H1 (cell line): Measurements from ENCODE around the gene PPARGC1A. TPM values are rescaled to one million over a fixed set of nuclear protein-coding genes. Genes with fewer than 3 reads are reported as not detected.

ENCODE experiments used
- CTCF ChIA-PET: fragments of 300-600 bp; sonication (Branson Sonifier 250); formaldehyde crosslinking; loops from one replicate; lab custom pipeline; 2021; ENCODE audit not compliant: partially characterized antibody; lab: Charles Lee
- POLR2A ChIA-PET: fragments of 300-600 bp; sonication (Branson Sonifier 250); formaldehyde crosslinking; loops from one replicate; lab custom pipeline; 2021; ENCODE audit warnings: inconsistent platforms; ENCODE audit not compliant: partially characterized antibody; lab: Charles Lee
- DNase-seq, 2 experiments: peaks; one replicate each; pipeline versions ENCODE4 v3.0.0 to v3.0.0-alpha.2; 2010 to 2022; ENCODE audit warnings: low spot score in 2 of 2, low read depth in 1 of 2, mixed read lengths in 1 of 2
- FAIRE-seq: peaks from 2 replicates; lab custom pipeline; 2011; peaks lifted over from hg19 to GRCh38; lab: Jason Lieb, UNC
- H2AFZ ChIP-seq: 2 replicates; pipeline ENCODE4 v1.8.1; 2012; ENCODE audit warnings: low read length, inconsistent platforms
- H2AK5ac ChIP-seq: 2 replicates; pipeline ENCODE4 v1.6.1; 2013; ENCODE audit warnings: low read depth, low read length
- H2BK120ac ChIP-seq: replicated peaks from 2 replicates; pipeline ENCODE3; 2013; ENCODE audit warnings: low read depth, low read length, inconsistent platforms
- H2BK12ac ChIP-seq: 2 replicates; pipeline ENCODE4 v1.6.1; 2013; ENCODE audit warnings: low read depth, low read length
- H2BK15ac ChIP-seq: 2 replicates; pipeline ENCODE4 v1.6.1; 2013; ENCODE audit warnings: low read length
- H2BK20ac ChIP-seq: 2 replicates; pipeline ENCODE4 v1.6.1; 2013; ENCODE audit warnings: low read length
- H2BK5ac ChIP-seq: 2 replicates; pipeline ENCODE4 v1.6.1; 2013; ENCODE audit warnings: low read depth, low read length
- H3K14ac ChIP-seq: 2 replicates; pipeline ENCODE4 v1.6.1; 2013; ENCODE audit warnings: inconsistent platforms; ENCODE audit not compliant: insufficient read length
- H3K18ac ChIP-seq: 2 replicates; pipeline ENCODE4 v1.6.1; 2013; ENCODE audit warnings: low read length; ENCODE audit errors: extremely low read depth
- H3K23ac ChIP-seq: 2 replicates; pipeline ENCODE4 v1.6.1; 2013; ENCODE audit warnings: inconsistent platforms; ENCODE audit not compliant: insufficient read length
- H3K23me2 ChIP-seq: 2 replicates; pipeline ENCODE4 v1.6.1; 2013; ENCODE audit warnings: low read depth, low read length
- H3K27ac ChIP-seq: 2 replicates; pipeline ENCODE4 v1.6.1; 2011; ENCODE audit warnings: low read depth, low read length, inconsistent platforms
- H3K27me3 ChIP-seq, 4 experiments: replicated peaks in 1 of 4; 1 replicate in 1 of 4; 2 replicates in 3 of 4; pipeline versions ENCODE4 v1.6.1 to v1.8.1; 2011 to 2013; ENCODE audit warnings: low read length in 3 of 4, mild to moderate bottlenecking in 3 of 4, inconsistent platforms in 2 of 4, mixed read lengths in 2 of 4, moderate library complexity in 1 of 4; ENCODE audit not compliant: control insufficient read depth in 3 of 4, insufficient read depth in 3 of 4; ENCODE audit errors: extremely low read depth in 1 of 4
- H3K36me3 ChIP-seq, 4 experiments: 2 replicates each; pipeline versions ENCODE4 v1.6.1 to v1.8.1; 2011 to 2013; ENCODE audit warnings: mild to moderate bottlenecking in 4 of 4, low read length in 3 of 4, moderate library complexity in 2 of 4, control low read depth in 1 of 4, inconsistent platforms in 1 of 4; ENCODE audit not compliant: insufficient read depth in 4 of 4, control insufficient read depth in 2 of 4
- H3K4ac ChIP-seq: replicated peaks from 2 replicates; pipeline ENCODE3; 2013; ENCODE audit warnings: low read length, low read depth, mixed read lengths, inconsistent platforms; ENCODE audit not compliant: insufficient read length
- H3K4me1 ChIP-seq, 4 experiments: replicated peaks in 1 of 4; 1 replicate in 1 of 4; 2 replicates in 3 of 4; pipeline versions ENCODE4 v1.6.1 to v1.8.1; 2011 to 2013; ENCODE audit warnings: low read length in 3 of 4, inconsistent platforms in 2 of 4, mixed read lengths in 1 of 4; ENCODE audit not compliant: insufficient read depth in 4 of 4, control insufficient read depth in 3 of 4
- H3K4me2 ChIP-seq, 2 experiments: 2 replicates each; pipeline versions ENCODE4 v1.6.1 to v1.8.1; 2011 to 2013; ENCODE audit warnings: low read depth in 2 of 2, low read length in 2 of 2, control low read depth in 1 of 2, inconsistent platforms in 1 of 2, mild to moderate bottlenecking in 1 of 2; ENCODE audit not compliant: insufficient read depth in 1 of 2
- H3K4me3 ChIP-seq, 4 experiments: fragments of 200-600, 300-600 bp in 1 of 4; sonication (generic), shearing (Covaris generic), sonication (Bioruptor Twin) in 1 of 4; 2 replicates each; pipeline versions ENCODE4 v1.5.1 to v1.8.1; 2011 to 2016; ENCODE audit warnings: low read length in 4 of 4, low read depth in 3 of 4, control low read depth in 2 of 4, inconsistent platforms in 2 of 4, mild to moderate bottlenecking in 2 of 4, mixed read lengths in 1 of 4, moderate library complexity in 1 of 4; ENCODE audit not compliant: insufficient read depth in 2 of 4; ENCODE audit errors: extremely low read depth in 1 of 4
- H3K56ac ChIP-seq: replicated peaks from 2 replicates; pipeline ENCODE3; 2013; ENCODE audit warnings: low read depth, mild to moderate bottlenecking, mixed read lengths, low read length, inconsistent platforms; ENCODE audit not compliant: insufficient read length
- H3K79me1 ChIP-seq: 2 replicates; pipeline ENCODE4 v1.6.1; 2013; ENCODE audit warnings: low read depth, low read length, control low read depth
- H3K79me2 ChIP-seq, 2 experiments: 2 replicates each; pipeline versions ENCODE4 v1.6.1 to v1.8.1; 2012 to 2013; ENCODE audit warnings: low read length in 2 of 2, mild to moderate bottlenecking in 2 of 2, inconsistent platforms in 1 of 2; ENCODE audit not compliant: insufficient read depth in 2 of 2, control insufficient read depth in 1 of 2
- H3K9ac ChIP-seq, 4 experiments: replicated peaks in 1 of 4; 1 replicate in 1 of 4; 2 replicates in 3 of 4; pipeline versions ENCODE4 v1.6.1 to v1.8.1; 2011 to 2013; ENCODE audit warnings: low read depth in 3 of 4, low read length in 3 of 4, control low read depth in 2 of 4, mild to moderate bottlenecking in 2 of 4, moderate library complexity in 2 of 4, inconsistent platforms in 1 of 4; ENCODE audit errors: extremely low read depth in 1 of 4
- H3K9me3 ChIP-seq, 2 experiments: 2 replicates each; pipeline versions ENCODE4 v1.6.1 to v1.8.1; 2012 to 2013; ENCODE audit warnings: mild to moderate bottlenecking in 2 of 2, moderate library complexity in 2 of 2, control low read depth in 1 of 2, inconsistent platforms in 1 of 2, low read depth in 1 of 2, low read length in 1 of 2, mixed read lengths in 1 of 2; ENCODE audit not compliant: insufficient read depth in 2 of 2
- H4K20me1 ChIP-seq, 2 experiments: replicated peaks in 1 of 2; 2 replicates each; pipeline versions ENCODE3 to v1.8.1; 2011 to 2013; ENCODE audit warnings: inconsistent platforms in 2 of 2, low read length in 2 of 2, mild to moderate bottlenecking in 1 of 2; ENCODE audit not compliant: insufficient read depth in 2 of 2, control insufficient read depth in 1 of 2
- H4K5ac ChIP-seq: 2 replicates; pipeline ENCODE4 v1.6.1; 2013; ENCODE audit warnings: low read length, low read depth, mixed read lengths, inconsistent platforms; ENCODE audit not compliant: insufficient read length
- H4K8ac ChIP-seq: 2 replicates; pipeline ENCODE4 v1.8.0; 2013; ENCODE audit warnings: mild to moderate bottlenecking, moderate library complexity, low read length, inconsistent platforms; ENCODE audit not compliant: insufficient read depth; ENCODE audit errors: extremely low read depth
- H4K91ac ChIP-seq: replicated peaks from 2 replicates; pipeline ENCODE3; 2013; ENCODE audit warnings: low read length, mixed read lengths, inconsistent platforms; ENCODE audit not compliant: insufficient read length
- BCL11A ChIP-seq, 2 experiments: IDR thresholded peaks; one replicate each; pipeline ENCODE4 v1.6.1; 2011; ENCODE audit warnings: low read depth in 2 of 2, low read length in 2 of 2, mild to moderate bottlenecking in 2 of 2
- RAD21 ChIP-seq, 2 experiments: IDR thresholded peaks in 1 of 2; conservative IDR thresholded peaks in 1 of 2; 2 replicates each; pipeline ENCODE4 v1.6.1; 2011; ENCODE audit warnings: low read depth in 2 of 2, low read length in 2 of 2, improper control_type of control experiment in 1 of 2, inconsistent platforms in 1 of 2, mild to moderate bottlenecking in 1 of 2, moderate library complexity in 1 of 2
- TAF1 ChIP-seq: IDR thresholded peaks from 2 replicates; pipeline ENCODE4 v1.6.1; 2011; ENCODE audit warnings: mild to moderate bottlenecking, low read depth, low read length
- YY1 ChIP-seq: IDR thresholded peaks from 2 replicates; pipeline ENCODE4 v1.6.1; 2011; ENCODE audit warnings: low read depth, mild to moderate bottlenecking, low read length
- WGBS, 2 experiments: shearing (Covaris generic) in 1 of 2; methylation state at CpG; one replicate each; pipeline versions ENCODE4 v1.1.6 to v1.1.7; 2013 to 2015; ENCODE audit warnings: low lambda C conversion rate in 2 of 2, mixed read lengths in 2 of 2, inconsistent platforms in 1 of 2, low coverage in 1 of 2, missing lambda C conversion rate in 1 of 2; ENCODE audit not compliant: insufficient replicate concordance in 2 of 2, insufficient coverage in 1 of 2, insufficient read length in 1 of 2; ENCODE audit errors: extremely low coverage in 1 of 2, missing lambda C conversion rate in 1 of 2; 5-methylcytosine and 5-hydroxymethylcytosine counted together
- polyA plus RNA-seq, 7 experiments: library from polyadenylated mRNA; depleted of rRNA in 3 of 7; stranded (reverse) in 5 of 7; unstranded in 2 of 7; fragments of >200 nt in 5 of 7; fragments of 200-250 nt in 2 of 7; gene quantifications; 1 replicate in 5 of 7; 2 replicates in 1 of 7; 4 replicates in 1 of 7; pipeline versions ENCODE4 v1.2.1 to v1.2.3, GENCODE V29; 2011 to 2013; ENCODE audit warnings: missing spikeins in 2 of 7, mixed read lengths in 2 of 7
- total RNA-seq: library from RNA; stranded (reverse); fragmentation: NEBNext Ultra II Directional; extraction: Animal tissue kit (Norgen Biotek cat#: 25700); gene quantifications from 2 replicates; pipeline ENCODE4 v1.2.1, GENCODE V29; 2021

Gene PPARGC1A
- total and polyA plus RNA-seq, 2 of the 8 experiments (the other 6 are each of a cell fraction or from before 2014, with no cell fraction given) = 0.54 to 1.4 TPM

DNA sequence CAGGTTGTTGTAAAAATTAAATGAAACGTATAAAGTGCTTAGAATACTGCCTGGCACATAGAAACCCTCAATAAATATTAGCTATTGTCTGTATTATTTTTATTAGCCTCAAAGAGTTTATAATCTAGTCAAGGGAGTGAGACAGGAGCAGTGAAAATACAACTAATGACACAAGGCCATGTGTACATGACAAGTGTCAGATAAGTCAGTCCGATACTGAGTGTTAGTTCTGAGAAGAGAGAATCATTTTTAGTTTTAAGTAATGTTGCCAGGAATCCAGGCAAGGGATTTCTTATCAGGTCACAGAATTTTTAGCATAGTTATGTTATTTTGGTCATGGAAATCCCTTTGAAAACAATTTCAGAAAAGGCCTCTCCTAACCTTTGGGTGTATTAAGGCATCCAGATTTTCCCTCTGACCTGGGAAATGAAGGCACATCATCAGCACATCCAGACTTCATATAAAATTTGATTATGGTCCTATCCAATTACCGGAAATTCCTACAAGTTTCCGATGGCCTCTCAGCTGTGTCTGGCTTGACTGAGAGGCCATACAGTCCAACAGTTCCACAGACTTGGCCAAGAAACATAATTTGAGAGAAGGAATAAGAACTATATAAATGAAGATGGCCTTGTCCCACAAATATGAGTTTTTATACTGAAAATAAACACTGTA lies 35.7 kb downstream of the PPARGC1A start:
- H3K4me3 ChIP-seq = no peak overlapping the region
- POLR2A ChIA-PET = no interaction called here
- H3K36me3 ChIP-seq = no peaks in the 10 kb centered on the region
- no peaks in the 10 kb centered on the region for H3K79me1 ChIP-seq
- TF ChIP-seq TAF1 = no peak
- no peak for TF ChIP-seq RAD21 (IDR thresholded peaks at IDR 0.05 in 1 of 2, conservative IDR thresholded peaks at IDR 0.05 in 1 of 2; ENCODE audit: low read depth in 2 of 2, low read length in 2 of 2)
- TF ChIP-seq YY1 = no peak
- no peak for TF ChIP-seq BCL11A (IDR thresholded peaks at IDR 0.05; ENCODE audit: low read depth in 2 of 2, low read length in 2 of 2)
- no peak overlapping the region for H2BK15ac ChIP-seq
- peaks cover 0 to 8% (median 2%) of the 10 kb centered on the region in 4 experiments; a peak in 3 of 7 replicates for H3K4me1 ChIP-seq
- no peak overlapping the region for H2BK12ac ChIP-seq
- H4K8ac ChIP-seq = no peak overlapping the region
- no peak overlapping the region for H2BK5ac ChIP-seq
- no peak overlapping the region for H4K5ac ChIP-seq
- no peaks in the 10 kb centered on the region for H3K79me2 ChIP-seq
- H3K56ac ChIP-seq = no peak overlapping the region
- no peaks in the 10 kb centered on the region for H3K23me2 ChIP-seq
- H2AK5ac ChIP-seq = no peak overlapping the region
- H3K4ac ChIP-seq = no peak overlapping the region
- no peak overlapping the region for H2BK120ac ChIP-seq
- H3K27ac ChIP-seq = no peak overlapping the region
- no peak overlapping the region for H3K14ac ChIP-seq
- H3K4me2 ChIP-seq = no peak overlapping the region
- H2BK20ac ChIP-seq = no peak overlapping the region
- no peaks in the 10 kb centered on the region for H4K20me1 ChIP-seq
- DNase-seq = no peak
- no peak overlapping the region for H2AFZ ChIP-seq
- H4K91ac ChIP-seq = no peak overlapping the region
- no peak overlapping the region for H3K23ac ChIP-seq
- H3K27me3 ChIP-seq = no peaks in the 10 kb centered on the region
- H3K9me3 ChIP-seq = 0 out of 4 replicates have a peak, but pooled peaks cover 2 to 4% of the 10 kb centered on the region in 2 experiments
- H3K9ac ChIP-seq = no peak overlapping the region
- FAIRE-seq = no peak
- CTCF ChIA-PET = interaction anchor here (1.4 kb wide), 1 partner anchor 22 kb away, joined by 4 read pairs; no protein-coding TSS in a partner anchor
- H3K18ac ChIP-seq = no peak overlapping the region
- WGBS, 2 experiments = 85% methylated on average over 4 of the region's 4 CpGs; no CpG with 5 or more reads in 1 of the 2 experiments
